Panc1 (cell line): ENCODE results near the gene PCSK7. TPM values are rescaled to one million over a fixed set of nuclear protein-coding genes. Genes with fewer than 3 reads are reported as not detected.
"Not testable (repeated sequence)": the region's sequence is repeated elsewhere in the genome, so short reads cannot be mapped to it uniquely, and the experiment has no call there.

Experiments used
- ATAC-seq: fragments of 200-7000 bp; cut with Tn5 transposase; 2 replicates; pipeline ENCODE4 v1.9.1; 2020; ENCODE audit warnings: mild to moderate bottlenecking, moderate library complexity
- BruUV-seq: library from RNA; stranded (reverse); fragments of 400-500 nt; replicated peaks from 2 replicates; lab custom pipeline; 2021; lab: Mats Ljungman, UMichigan
- CTCF ChIA-PET: fragments of 300-600 bp; sonication (Branson Sonifier 250); formaldehyde crosslinking; loops from one replicate; lab custom pipeline; 2022; ENCODE audit warnings: antibody characterized with exemption; lab: Charles Lee
- POLR2A ChIA-PET: fragments of 300-600 bp; sonication (Branson Sonifier 250); formaldehyde crosslinking; loops from one replicate; lab custom pipeline; 2022; ENCODE audit warnings: antibody characterized with exemption; lab: Charles Lee
- DNase-seq: peaks from one replicate; pipeline ENCODE4 v3.0.0-alpha.2; 2010; ENCODE audit warnings: low read depth, low spot score
- H3K27ac ChIP-seq: 2 replicates; pipeline ENCODE4 v1.5.1; 2011; ENCODE audit warnings: mild to moderate bottlenecking, low read length, inconsistent platforms
- H3K27me3 ChIP-seq: fragments of 200-500 bp; sonication (Bioruptor generic); 2 replicates; pipeline ENCODE4 v1.6.0; 2014; ENCODE audit warnings: low read length, inconsistent platforms; ENCODE audit not compliant: control insufficient read depth, insufficient read depth
- H3K36me3 ChIP-seq: fragments of 200-500 bp; sonication (Bioruptor generic); 2 replicates; pipeline ENCODE4 v1.5.1; 2014; ENCODE audit warnings: inconsistent platforms, mild to moderate bottlenecking, low read length, moderate library complexity; ENCODE audit not compliant: control insufficient read depth, insufficient read depth
- H3K4me1 ChIP-seq: 2 replicates; pipeline ENCODE4 v1.5.1; 2011; ENCODE audit warnings: inconsistent platforms, mild to moderate bottlenecking, low read length, moderate library complexity; ENCODE audit not compliant: control insufficient read depth, insufficient read depth
- H3K4me3 ChIP-seq, 2 experiments: 2 replicates each; pipeline ENCODE4 v1.5.1; 2011 to 2012; ENCODE audit warnings: low read depth in 2 of 2, low read length in 2 of 2, mild to moderate bottlenecking in 2 of 2, inconsistent platforms in 1 of 2, moderate library complexity in 1 of 2
- H3K9me3 ChIP-seq: fragments of 200-500 bp; sonication (Bioruptor generic); 2 replicates; pipeline ENCODE4 v1.5.1; 2014; ENCODE audit warnings: low read depth, mild to moderate bottlenecking, inconsistent platforms, low read length, moderate library complexity; ENCODE audit not compliant: control insufficient read depth, insufficient read depth
- SIN3A ChIP-seq: IDR thresholded peaks from 2 replicates; pipeline ENCODE4 v1.6.1; 2012; ENCODE audit warnings: low read depth, mild to moderate bottlenecking, low read length, moderate library complexity, borderline replicate concordance; ENCODE audit not compliant: insufficient read depth
- in situ Hi-C: cut with HindIII; loops from 2 replicates; pipeline ENCODE4 v1.10.0; 2016; ENCODE audit warnings: low sequenced_read_pairs, low pct_unique_long_range_greater_than_20kb
- intact Hi-C: fragments of 100-400 bp; cut with micrococcal nuclease; formaldehyde crosslinking; loops from one replicate; pipeline ENCODE4 v1.10.0; 2022; ENCODE audit not compliant: unreplicated experiment
- total RNA-seq: library from RNA; stranded (reverse); gene quantifications from one replicate; pipeline ENCODE4 v1.2.1, GENCODE V29; 2021; ENCODE audit not compliant: unreplicated experiment
- TF ChIP-seq, protein P1 (sequence below): fragments of 450-650 bp; IDR thresholded peaks from 2 replicates; pipeline ENCODE4 v1.5.1; 2017; ENCODE audit warnings: mild to moderate bottlenecking

The PCSK7 gene
- total RNA-seq, 1 experiment from 2014 or later, result 60.6 TPM

DNA sequence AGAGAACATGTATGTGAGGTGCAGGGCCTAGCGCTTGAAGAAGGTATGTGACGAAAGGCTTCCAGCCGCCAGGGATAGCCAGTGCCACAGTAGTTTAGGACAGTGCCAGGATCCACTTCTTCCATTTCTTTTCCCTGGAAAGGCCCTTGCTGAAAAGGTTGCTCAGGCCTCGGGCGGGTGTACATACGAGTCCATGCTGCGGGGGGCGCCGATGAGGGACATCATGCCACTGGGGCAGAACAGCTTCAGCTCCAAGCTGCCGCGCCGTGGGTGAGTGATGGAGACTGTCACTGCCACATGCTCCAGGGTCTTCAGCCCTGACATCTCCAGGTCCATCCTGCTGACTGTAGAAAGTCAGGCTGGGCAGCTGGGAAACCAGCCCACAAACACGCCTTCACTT is 23.2 kb downstream of the PCSK7 start:
- H3K27ac ChIP-seq, ATAC-seq, H3K36me3 ChIP-seq, BruUV-seq, CTCF ChIA-PET, intact Hi-C loops, H3K27me3 ChIP-seq, H3K9me3 ChIP-seq, in situ Hi-C loops, H3K4me1 ChIP-seq, H3K4me3 ChIP-seq, POLR2A ChIA-PET, DNase-seq: not testable (repeated sequence)

DNA sequence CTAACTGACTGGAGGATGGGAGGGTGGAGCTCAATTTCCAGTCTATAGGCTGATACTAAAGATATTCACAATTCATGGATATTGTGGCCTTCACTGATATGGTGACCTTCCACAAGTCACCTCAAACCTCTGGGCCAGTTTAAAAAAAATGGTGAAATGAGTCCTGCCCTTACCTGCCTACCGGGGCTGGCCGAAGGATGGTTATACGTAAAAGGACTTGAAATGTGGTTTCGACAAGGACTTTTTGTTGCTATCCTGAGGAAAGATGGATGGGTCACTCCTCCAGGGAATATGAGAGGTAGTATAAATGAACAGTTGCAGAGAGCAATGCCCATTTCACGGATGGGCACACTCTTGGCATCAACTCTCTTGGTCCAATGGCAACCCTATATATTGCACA is 24.4 kb downstream of the PCSK7 start:
- intact Hi-C loops, H3K4me1 ChIP-seq, H3K4me3 ChIP-seq, POLR2A ChIA-PET, BruUV-seq, H3K27me3 ChIP-seq, ATAC-seq, DNase-seq, CTCF ChIA-PET, H3K36me3 ChIP-seq, H3K9me3 ChIP-seq, in situ Hi-C loops, H3K27ac ChIP-seq: not testable (repeated sequence)

DNA sequence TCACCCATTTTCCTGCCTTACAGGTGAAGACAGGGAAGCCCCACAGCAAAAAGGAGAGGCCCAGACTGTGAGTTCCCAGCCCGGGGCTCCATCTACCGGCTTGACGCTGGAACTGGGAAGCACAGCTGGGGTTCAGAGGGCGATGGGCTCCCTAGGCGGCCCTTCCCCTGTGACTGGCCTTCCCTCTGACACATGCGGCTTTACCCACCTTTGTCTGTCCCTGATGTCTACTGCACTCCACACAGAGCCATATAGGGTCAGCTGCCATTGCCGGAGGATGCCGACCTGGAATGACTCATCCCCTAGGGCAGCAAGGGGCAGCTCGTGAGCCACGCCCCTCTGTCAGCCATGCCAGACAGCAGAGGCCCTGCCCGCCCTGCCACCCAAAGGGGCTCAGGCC is 25.0 kb downstream of the PCSK7 start:
- POLR2A ChIA-PET, H3K27me3 ChIP-seq, H3K36me3 ChIP-seq, DNase-seq, intact Hi-C loops, BruUV-seq, in situ Hi-C loops, H3K9me3 ChIP-seq, CTCF ChIA-PET, H3K27ac ChIP-seq, H3K4me1 ChIP-seq, H3K4me3 ChIP-seq: not testable (repeated sequence)
- ATAC-seq, result peak; percentile 31; the same call in 1 of the 2 replicates

DNA sequence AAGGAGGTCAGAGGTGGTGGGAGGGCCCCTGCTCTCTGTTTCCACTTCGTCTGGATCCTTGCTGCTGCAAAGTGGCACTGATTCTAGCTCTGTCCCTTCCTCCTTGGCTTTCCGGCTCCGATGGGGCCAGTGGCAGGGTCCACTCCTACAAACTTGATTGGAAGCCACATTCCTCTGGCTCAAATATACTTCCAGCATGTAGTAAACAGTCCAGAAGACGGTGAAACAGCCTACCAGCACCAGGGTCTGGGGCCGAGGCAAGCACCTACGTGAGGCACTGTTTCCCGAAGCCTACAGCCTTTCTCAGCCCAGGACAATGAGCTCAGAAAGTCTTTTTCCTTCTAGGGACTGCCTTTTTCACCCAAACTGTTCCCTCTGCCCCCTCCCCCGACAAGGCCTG is 25.8 kb downstream of the PCSK7 start:
- H3K36me3 ChIP-seq, H3K4me3 ChIP-seq, H3K9me3 ChIP-seq, CTCF ChIA-PET, in situ Hi-C loops, H3K4me1 ChIP-seq, DNase-seq, BruUV-seq, intact Hi-C loops, ATAC-seq, POLR2A ChIA-PET, H3K27me3 ChIP-seq, H3K27ac ChIP-seq: not testable (repeated sequence)

DNA sequence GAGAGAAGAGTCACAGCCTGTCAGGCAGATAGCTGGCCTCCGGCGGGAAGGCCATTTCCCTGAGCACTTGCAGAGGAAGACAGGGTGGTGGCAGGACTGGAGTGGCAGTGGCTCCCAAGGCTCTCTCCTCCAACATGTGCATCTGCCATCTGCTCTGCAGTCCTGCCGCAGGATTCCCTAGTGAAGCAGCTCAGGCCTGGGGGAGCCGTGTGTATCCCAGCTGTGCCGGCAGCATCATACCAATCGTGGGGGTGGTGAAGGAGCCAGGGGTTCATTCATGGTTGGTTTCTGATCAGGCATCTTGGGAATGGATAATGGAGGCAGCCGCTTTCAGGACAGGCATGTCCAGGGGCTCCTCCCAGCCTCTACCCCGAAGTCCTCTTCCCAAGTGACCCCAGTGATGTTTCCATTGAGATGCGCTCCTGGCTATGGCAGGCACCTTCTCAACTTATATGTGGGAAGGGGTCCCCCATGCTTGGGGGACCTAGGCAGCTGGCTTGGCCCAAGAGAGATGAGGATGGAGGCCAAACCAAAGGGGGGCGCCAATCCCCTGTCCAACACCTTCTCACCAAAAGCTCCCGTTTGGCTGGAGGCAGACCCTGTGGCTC is 26.6 kb downstream of the PCSK7 start:
- ChIA-PET CTCF (no interaction called here), POLR2A (no interaction called here)
- H3K4me3 ChIP-seq, result no peak overlapping the region
- in situ Hi-C loops (no loop called here), intact Hi-C loops (no loop called here)
- TF ChIP-seq, protein P1, sequence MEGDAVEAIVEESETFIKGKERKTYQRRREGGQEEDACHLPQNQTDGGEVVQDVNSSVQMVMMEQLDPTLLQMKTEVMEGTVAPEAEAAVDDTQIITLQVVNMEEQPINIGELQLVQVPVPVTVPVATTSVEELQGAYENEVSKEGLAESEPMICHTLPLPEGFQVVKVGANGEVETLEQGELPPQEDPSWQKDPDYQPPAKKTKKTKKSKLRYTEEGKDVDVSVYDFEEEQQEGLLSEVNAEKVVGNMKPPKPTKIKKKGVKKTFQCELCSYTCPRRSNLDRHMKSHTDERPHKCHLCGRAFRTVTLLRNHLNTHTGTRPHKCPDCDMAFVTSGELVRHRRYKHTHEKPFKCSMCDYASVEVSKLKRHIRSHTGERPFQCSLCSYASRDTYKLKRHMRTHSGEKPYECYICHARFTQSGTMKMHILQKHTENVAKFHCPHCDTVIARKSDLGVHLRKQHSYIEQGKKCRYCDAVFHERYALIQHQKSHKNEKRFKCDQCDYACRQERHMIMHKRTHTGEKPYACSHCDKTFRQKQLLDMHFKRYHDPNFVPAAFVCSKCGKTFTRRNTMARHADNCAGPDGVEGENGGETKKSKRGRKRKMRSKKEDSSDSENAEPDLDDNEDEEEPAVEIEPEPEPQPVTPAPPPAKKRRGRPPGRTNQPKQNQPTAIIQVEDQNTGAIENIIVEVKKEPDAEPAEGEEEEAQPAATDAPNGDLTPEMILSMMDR, result no peak
- TF ChIP-seq SIN3A, result no peak
- H3K9me3 ChIP-seq, result no peaks in the 10 kb centered on the region
- no peaks in the 10 kb centered on the region for H3K36me3 ChIP-seq
- no peak for ATAC-seq
- no peaks in the 10 kb centered on the region for H3K27me3 ChIP-seq
- no peak overlapping the region for H3K27ac ChIP-seq
- DNase-seq, result no peak
- no peaks in the 10 kb centered on the region; the same call in 1 of the 2 replicates for H3K4me1 ChIP-seq
- BruUV-seq, result no TSS peak
